DND-41 (cell line): Measurements from ENCODE around the gene ST7.

Source experiments
- ATAC-seq: fragments of 200-7000 bp; cut with Tn5 transposase; 3 replicates; pipeline ENCODE4 v1.9.1; 2021; ENCODE audit warnings: low read depth; ENCODE audit not compliant: insufficient read depth
- DNase-seq: peaks from one replicate; pipeline ENCODE4 v3.0.0-alpha.2; 2020
- H2AFZ ChIP-seq: 2 replicates; pipeline ENCODE4 v1.6.0; 2012; ENCODE audit warnings: low read depth, low read length
- H3K27ac ChIP-seq: 2 replicates; pipeline ENCODE4 v1.5.1; 2012; ENCODE audit warnings: low read length, inconsistent platforms
- H3K27me3 ChIP-seq: fragments of 200-600 bp; sonication (generic); 2 replicates; pipeline ENCODE4 v1.6.0; 2012; ENCODE audit warnings: low read length, mild to moderate bottlenecking, inconsistent platforms; ENCODE audit not compliant: insufficient read depth, poor library complexity
- H3K36me3 ChIP-seq: 2 replicates; pipeline ENCODE4 v1.5.1; 2012; ENCODE audit warnings: low read length, inconsistent platforms; ENCODE audit not compliant: insufficient read depth
- H3K4me1 ChIP-seq: 2 replicates; pipeline ENCODE4 v1.5.1; 2012; ENCODE audit warnings: mild to moderate bottlenecking, low read length; ENCODE audit not compliant: insufficient read depth
- H3K4me2 ChIP-seq: 2 replicates; pipeline ENCODE4 v1.6.0; 2012; ENCODE audit warnings: mild to moderate bottlenecking, moderate library complexity, low read length, inconsistent platforms; ENCODE audit not compliant: insufficient read depth
- H3K4me3 ChIP-seq, 2 experiments: fragments of 200-600 bp in 1 of 2; shearing (Covaris generic) in 1 of 2; 2 replicates each; pipeline ENCODE4 v1.5.1; 2012 to 2016; ENCODE audit warnings: inconsistent platforms in 2 of 2, low read length in 2 of 2, mild to moderate bottlenecking in 2 of 2, low read depth in 1 of 2, moderate library complexity in 1 of 2
- H3K79me2 ChIP-seq: 2 replicates; pipeline ENCODE4 v1.6.0; 2012; ENCODE audit warnings: low read length, inconsistent platforms; ENCODE audit not compliant: insufficient read depth
- H3K9ac ChIP-seq: 2 replicates; pipeline ENCODE4 v1.6.0; 2012; ENCODE audit warnings: low read depth, mild to moderate bottlenecking, inconsistent platforms, low read length, moderate library complexity
- H3K9me3 ChIP-seq: 2 replicates; pipeline ENCODE4 v1.5.1; 2012; ENCODE audit warnings: low read length, moderate library complexity, mild to moderate bottlenecking, inconsistent platforms; ENCODE audit not compliant: insufficient read depth, severe bottlenecking
- H4K20me1 ChIP-seq: 2 replicates; pipeline ENCODE4 v1.6.0; 2012; ENCODE audit warnings: low read length; ENCODE audit not compliant: insufficient read depth
- EZH2 ChIP-seq: IDR thresholded peaks from 3 replicates; pipeline ENCODE4 v1.6.1; 2012; ENCODE audit warnings: borderline replicate concordance, low read depth, mild to moderate bottlenecking, moderate library complexity, low read length, inconsistent platforms; ENCODE audit not compliant: severe bottlenecking
- TF ChIP-seq, protein P1 (sequence below): IDR thresholded peaks from 2 replicates; pipeline ENCODE4 v1.5.1; 2012; ENCODE audit warnings: borderline replicate concordance, low read length, moderate library complexity, mild to moderate bottlenecking; ENCODE audit not compliant: poor library complexity, severe bottlenecking; ENCODE audit errors: extremely low read depth

The ST7 gene

DNA sequence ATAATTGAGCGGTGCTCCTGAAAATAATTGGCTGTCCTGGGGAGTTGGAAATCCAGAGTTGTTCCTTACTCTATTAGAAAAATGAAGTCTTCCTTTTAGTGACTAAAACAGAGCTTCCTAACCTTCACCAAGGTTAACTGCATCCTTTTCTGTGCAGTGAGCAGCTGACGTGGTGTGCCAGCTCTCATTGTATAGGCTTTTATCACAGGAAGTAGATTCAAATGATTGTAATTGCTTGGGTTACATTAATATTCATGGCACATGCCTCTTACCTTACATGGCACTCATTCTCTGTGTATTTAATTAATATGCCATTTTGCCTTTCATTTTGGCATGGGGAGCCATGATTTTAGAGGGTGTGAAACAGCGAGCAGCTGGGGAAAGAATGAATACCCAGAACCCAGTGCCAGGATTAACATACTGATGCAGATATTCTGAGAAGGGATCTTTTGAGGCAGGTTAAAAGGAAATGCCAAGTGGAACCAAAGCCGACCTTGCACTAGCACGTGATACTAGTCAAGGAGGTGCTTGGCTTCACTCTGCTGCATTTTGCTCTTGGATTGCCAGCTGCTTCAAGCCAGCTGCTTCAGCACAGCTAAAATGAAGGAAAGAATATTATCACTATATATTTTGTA lies 115.3 kb downstream of the ST7 start:
- Histone ChIP-seq H4K20me1 (no peaks in the 10 kb centered on the region), H3K9ac (no peak overlapping the region), H3K27me3 (peaks cover 4% of the 10 kb centered on the region), H3K27ac (no peak overlapping the region), H3K36me3 (no peaks in the 10 kb centered on the region), H3K79me2 (no peaks in the 10 kb centered on the region), H2AFZ (no peak overlapping the region), H3K4me3 (no peak overlapping the region), H3K4me1 (no peaks in the 10 kb centered on the region), H3K4me2 (no peak overlapping the region), H3K9me3 (no peaks in the 10 kb centered on the region)
- ATAC-seq (no peak), DNase-seq (no peak)
- TF ChIP-seq, protein P1, sequence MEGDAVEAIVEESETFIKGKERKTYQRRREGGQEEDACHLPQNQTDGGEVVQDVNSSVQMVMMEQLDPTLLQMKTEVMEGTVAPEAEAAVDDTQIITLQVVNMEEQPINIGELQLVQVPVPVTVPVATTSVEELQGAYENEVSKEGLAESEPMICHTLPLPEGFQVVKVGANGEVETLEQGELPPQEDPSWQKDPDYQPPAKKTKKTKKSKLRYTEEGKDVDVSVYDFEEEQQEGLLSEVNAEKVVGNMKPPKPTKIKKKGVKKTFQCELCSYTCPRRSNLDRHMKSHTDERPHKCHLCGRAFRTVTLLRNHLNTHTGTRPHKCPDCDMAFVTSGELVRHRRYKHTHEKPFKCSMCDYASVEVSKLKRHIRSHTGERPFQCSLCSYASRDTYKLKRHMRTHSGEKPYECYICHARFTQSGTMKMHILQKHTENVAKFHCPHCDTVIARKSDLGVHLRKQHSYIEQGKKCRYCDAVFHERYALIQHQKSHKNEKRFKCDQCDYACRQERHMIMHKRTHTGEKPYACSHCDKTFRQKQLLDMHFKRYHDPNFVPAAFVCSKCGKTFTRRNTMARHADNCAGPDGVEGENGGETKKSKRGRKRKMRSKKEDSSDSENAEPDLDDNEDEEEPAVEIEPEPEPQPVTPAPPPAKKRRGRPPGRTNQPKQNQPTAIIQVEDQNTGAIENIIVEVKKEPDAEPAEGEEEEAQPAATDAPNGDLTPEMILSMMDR = no peak
- no peak for TF ChIP-seq EZH2

DNA sequence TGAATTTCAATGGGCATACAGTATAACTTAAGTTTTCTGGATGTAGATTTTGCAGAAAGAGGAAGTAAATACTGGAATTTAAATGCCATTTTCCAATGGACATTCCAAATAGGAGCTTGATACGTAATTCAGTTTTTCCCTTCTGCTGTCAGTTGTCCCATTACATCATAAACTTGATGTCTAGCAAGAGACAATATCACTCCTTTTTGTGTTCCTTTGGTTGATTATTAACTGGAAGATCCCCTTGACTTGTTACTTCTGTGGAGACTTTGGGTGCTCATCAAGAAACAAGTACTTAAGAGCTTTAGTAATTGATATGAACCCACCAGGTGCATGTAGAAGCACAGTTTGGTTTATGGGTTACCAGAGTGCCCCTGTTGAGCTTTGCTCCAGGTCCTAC lies 116.1 kb downstream of the ST7 start:
- Histone ChIP-seq H2AFZ (no peak overlapping the region), H3K4me3 (no peak overlapping the region), H3K27ac (no peak overlapping the region), H3K27me3 (peaks cover 2% of the 10 kb centered on the region), H4K20me1 (no peaks in the 10 kb centered on the region), H3K79me2 (no peaks in the 10 kb centered on the region), H3K4me1 (no peaks in the 10 kb centered on the region), H3K9me3 (no peaks in the 10 kb centered on the region), H3K36me3 (no peaks in the 10 kb centered on the region), H3K4me2 (no peak overlapping the region), H3K9ac (no peak overlapping the region)
- DNase-seq = no peak
- ATAC-seq = no peak
- TF ChIP-seq, protein P1 = no peak
- no peak for TF ChIP-seq EZH2

DNA sequence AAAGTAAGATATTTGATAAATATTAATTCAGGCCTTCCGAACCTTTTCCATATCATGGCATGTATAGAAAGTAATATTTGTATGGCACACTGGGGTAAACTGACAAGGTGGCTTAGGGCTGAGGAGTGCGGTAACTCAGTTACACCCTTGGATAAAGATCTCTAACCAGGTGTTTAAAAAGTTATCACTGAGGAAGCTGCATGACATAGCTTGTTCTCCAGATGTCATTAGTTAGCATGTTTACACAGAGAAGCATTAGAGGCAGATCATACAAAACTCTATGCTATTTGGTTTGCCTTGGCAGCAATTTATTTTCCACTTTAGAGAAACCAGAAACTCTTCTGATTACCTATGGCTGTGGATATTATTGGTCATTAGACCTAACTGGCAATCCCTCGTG lies 118.2 kb downstream of the ST7 start:
- Histone ChIP-seq H3K9me3 (no peaks in the 10 kb centered on the region), H3K27ac (no peak overlapping the region), H2AFZ (no peak overlapping the region), H3K9ac (no peak overlapping the region), H4K20me1 (no peaks in the 10 kb centered on the region), H3K27me3 (no peaks in the 10 kb centered on the region), H3K36me3 (no peaks in the 10 kb centered on the region), H3K4me2 (no peak overlapping the region), H3K4me3 (no peak overlapping the region), H3K4me1 (no peaks in the 10 kb centered on the region), H3K79me2 (no peaks in the 10 kb centered on the region)
- TF ChIP-seq EZH2 = no peak
- TF ChIP-seq, protein P1 = no peak
- ATAC-seq = no peak
- no peak for DNase-seq

DNA sequence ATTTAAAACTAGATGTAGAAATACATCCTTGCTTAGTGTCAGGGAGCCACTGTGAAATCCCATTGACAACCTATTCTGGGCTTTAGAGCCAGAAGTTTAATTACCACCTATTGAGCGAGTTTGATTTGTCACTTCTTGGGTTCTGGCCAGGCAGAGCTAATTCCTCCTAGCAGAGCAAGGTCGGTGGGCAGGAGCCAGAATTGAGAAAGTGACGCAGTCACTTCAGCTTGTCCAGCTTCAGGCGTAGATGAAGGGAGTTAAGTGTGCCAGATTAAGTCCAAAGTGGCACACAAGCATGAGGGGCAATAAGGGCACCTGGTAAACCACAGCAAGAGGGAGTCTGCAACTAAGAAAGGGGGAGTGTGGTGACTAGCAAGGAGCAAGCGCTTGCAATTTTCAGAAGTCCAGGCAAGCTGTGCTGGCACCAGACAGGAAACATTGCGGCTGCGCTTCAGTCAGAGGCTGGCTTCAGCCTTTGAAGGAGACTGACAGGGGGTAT lies 119.4 kb downstream of the ST7 start:
- TF ChIP-seq, protein P1 = no peak
- TF ChIP-seq EZH2 = no peak
- Histone ChIP-seq H3K4me1 (no peaks in the 10 kb centered on the region), H3K9ac (no peak overlapping the region), H3K9me3 (no peaks in the 10 kb centered on the region), H3K27me3 (no peaks in the 10 kb centered on the region), H2AFZ (no peak overlapping the region), H3K36me3 (no peaks in the 10 kb centered on the region), H3K4me2 (no peak overlapping the region), H3K4me3 (no peak overlapping the region), H3K27ac (no peak overlapping the region), H4K20me1 (no peaks in the 10 kb centered on the region), H3K79me2 (no peaks in the 10 kb centered on the region)
- no peak for ATAC-seq
- no peak for DNase-seq
